Panc1 (cell line): ENCODE data around the gene ALK. TPM values are rescaled to one million over a fixed set of nuclear protein-coding genes. Genes with fewer than 3 reads are reported as not detected.

Experiments used
- ATAC-seq: fragments of 200-7000 bp; cut with Tn5 transposase; 2 replicates; pipeline ENCODE4 v1.9.1; 2020; ENCODE audit warnings: mild to moderate bottlenecking, moderate library complexity
- BruUV-seq: library from RNA; stranded (reverse); fragments of 400-500 nt; replicated peaks from 2 replicates; lab custom pipeline; 2021; lab: Mats Ljungman, UMichigan
- CTCF ChIA-PET: fragments of 300-600 bp; sonication (Branson Sonifier 250); formaldehyde crosslinking; loops from one replicate; lab custom pipeline; 2022; ENCODE audit warnings: antibody characterized with exemption; lab: Charles Lee
- POLR2A ChIA-PET: fragments of 300-600 bp; sonication (Branson Sonifier 250); formaldehyde crosslinking; loops from one replicate; lab custom pipeline; 2022; ENCODE audit warnings: antibody characterized with exemption; lab: Charles Lee
- DNase-seq: peaks from one replicate; pipeline ENCODE4 v3.0.0-alpha.2; 2010; ENCODE audit warnings: low read depth, low spot score
- H3K27ac ChIP-seq: 2 replicates; pipeline ENCODE4 v1.5.1; 2011; ENCODE audit warnings: mild to moderate bottlenecking, low read length, inconsistent platforms
- H3K27me3 ChIP-seq: fragments of 200-500 bp; sonication (Bioruptor generic); 2 replicates; pipeline ENCODE4 v1.6.0; 2014; ENCODE audit warnings: low read length, inconsistent platforms; ENCODE audit not compliant: control insufficient read depth, insufficient read depth
- H3K36me3 ChIP-seq: fragments of 200-500 bp; sonication (Bioruptor generic); 2 replicates; pipeline ENCODE4 v1.5.1; 2014; ENCODE audit warnings: inconsistent platforms, mild to moderate bottlenecking, low read length, moderate library complexity; ENCODE audit not compliant: control insufficient read depth, insufficient read depth
- H3K4me1 ChIP-seq: 2 replicates; pipeline ENCODE4 v1.5.1; 2011; ENCODE audit warnings: inconsistent platforms, mild to moderate bottlenecking, low read length, moderate library complexity; ENCODE audit not compliant: control insufficient read depth, insufficient read depth
- H3K4me3 ChIP-seq, 2 experiments: 2 replicates each; pipeline ENCODE4 v1.5.1; 2011 to 2012; ENCODE audit warnings: low read depth in 2 of 2, low read length in 2 of 2, mild to moderate bottlenecking in 2 of 2, inconsistent platforms in 1 of 2, moderate library complexity in 1 of 2
- H3K9me3 ChIP-seq: fragments of 200-500 bp; sonication (Bioruptor generic); 2 replicates; pipeline ENCODE4 v1.5.1; 2014; ENCODE audit warnings: low read depth, mild to moderate bottlenecking, inconsistent platforms, low read length, moderate library complexity; ENCODE audit not compliant: control insufficient read depth, insufficient read depth
- POLR2AphosphoS5 ChIP-seq: IDR thresholded peaks from 2 replicates; pipeline ENCODE4 v1.6.1; 2012; ENCODE audit warnings: mild to moderate bottlenecking, low read depth, low read length, moderate library complexity
- REST ChIP-seq, 2 experiments: IDR thresholded peaks; 2 replicates each; pipeline ENCODE4 v1.6.1; 2011 to 2012; ENCODE audit warnings: low read depth in 2 of 2, control low read depth in 1 of 2, low read length in 1 of 2, mild to moderate bottlenecking in 1 of 2, moderate library complexity in 1 of 2; ENCODE audit not compliant: insufficient read depth in 1 of 2
- SIN3A ChIP-seq: IDR thresholded peaks from 2 replicates; pipeline ENCODE4 v1.6.1; 2012; ENCODE audit warnings: low read depth, mild to moderate bottlenecking, low read length, moderate library complexity, borderline replicate concordance; ENCODE audit not compliant: insufficient read depth
- TCF7L2 ChIP-seq: IDR thresholded peaks from 2 replicates; pipeline ENCODE4 v1.6.1; 2011; ENCODE audit warnings: mild to moderate bottlenecking, low read depth, low read length, inconsistent platforms
- in situ Hi-C: cut with HindIII; loops from 2 replicates; pipeline ENCODE4 v1.10.0; 2016; ENCODE audit warnings: low sequenced_read_pairs, low pct_unique_long_range_greater_than_20kb
- intact Hi-C: fragments of 100-400 bp; cut with micrococcal nuclease; formaldehyde crosslinking; loops from one replicate; pipeline ENCODE4 v1.10.0; 2022; ENCODE audit not compliant: unreplicated experiment
- total RNA-seq: library from RNA; stranded (reverse); gene quantifications from one replicate; pipeline ENCODE4 v1.2.1, GENCODE V29; 2021; ENCODE audit not compliant: unreplicated experiment
- TF ChIP-seq, protein P1 (sequence below): fragments of 450-650 bp; IDR thresholded peaks from 2 replicates; pipeline ENCODE4 v1.5.1; 2017; ENCODE audit warnings: mild to moderate bottlenecking

The ALK gene
- total RNA-seq, 1 experiment from 2014 or later = not detected

DNA sequence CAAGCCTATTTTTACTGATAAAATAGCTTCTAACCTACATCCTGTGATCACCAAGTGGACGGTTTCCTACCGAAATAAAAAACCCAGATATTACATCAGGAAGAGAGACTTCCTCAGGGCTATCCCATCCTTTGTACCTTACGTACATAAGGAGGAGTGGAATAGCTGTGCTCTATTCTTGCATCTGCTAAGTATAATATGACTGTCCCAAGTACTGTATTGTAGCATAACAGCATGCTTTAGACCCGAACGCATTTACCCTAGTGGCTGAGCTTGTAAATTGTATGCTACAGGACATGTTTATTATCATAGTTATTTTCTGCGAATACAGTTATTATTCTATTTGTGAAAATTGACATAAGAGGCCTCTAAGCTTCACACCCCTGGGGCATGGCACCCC is 503.8 kb downstream of the ALK start:
- intact Hi-C loops (no loop called here), in situ Hi-C loops (no loop called here)
- DNase-seq (no peak), ATAC-seq (no peak)
- TF ChIP-seq TCF7L2 (no peak), REST (IDR thresholded peaks at IDR 0.05; ENCODE audit: insufficient read depth in 1 of 2, low read depth in 2 of 2, low read length in 1 of 2) (no peak), SIN3A (no peak), POLR2AphosphoS5 (no peak)
- TF ChIP-seq, protein P1, sequence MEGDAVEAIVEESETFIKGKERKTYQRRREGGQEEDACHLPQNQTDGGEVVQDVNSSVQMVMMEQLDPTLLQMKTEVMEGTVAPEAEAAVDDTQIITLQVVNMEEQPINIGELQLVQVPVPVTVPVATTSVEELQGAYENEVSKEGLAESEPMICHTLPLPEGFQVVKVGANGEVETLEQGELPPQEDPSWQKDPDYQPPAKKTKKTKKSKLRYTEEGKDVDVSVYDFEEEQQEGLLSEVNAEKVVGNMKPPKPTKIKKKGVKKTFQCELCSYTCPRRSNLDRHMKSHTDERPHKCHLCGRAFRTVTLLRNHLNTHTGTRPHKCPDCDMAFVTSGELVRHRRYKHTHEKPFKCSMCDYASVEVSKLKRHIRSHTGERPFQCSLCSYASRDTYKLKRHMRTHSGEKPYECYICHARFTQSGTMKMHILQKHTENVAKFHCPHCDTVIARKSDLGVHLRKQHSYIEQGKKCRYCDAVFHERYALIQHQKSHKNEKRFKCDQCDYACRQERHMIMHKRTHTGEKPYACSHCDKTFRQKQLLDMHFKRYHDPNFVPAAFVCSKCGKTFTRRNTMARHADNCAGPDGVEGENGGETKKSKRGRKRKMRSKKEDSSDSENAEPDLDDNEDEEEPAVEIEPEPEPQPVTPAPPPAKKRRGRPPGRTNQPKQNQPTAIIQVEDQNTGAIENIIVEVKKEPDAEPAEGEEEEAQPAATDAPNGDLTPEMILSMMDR = no peak; the same call in 1 of the 2 replicates
- ChIA-PET CTCF (no interaction called here), POLR2A (no interaction called here)
- H3K27me3 ChIP-seq = peaks cover 19% of the 10 kb centered on the region
- H3K4me3 ChIP-seq = no peak overlapping the region
- BruUV-seq = no TSS peak
- no peak overlapping the region for H3K27ac ChIP-seq
- H3K4me1 ChIP-seq = no peaks in the 10 kb centered on the region
- no peaks in the 10 kb centered on the region; the same call in 1 of the 2 replicates for H3K36me3 ChIP-seq
- no peaks in the 10 kb centered on the region for H3K9me3 ChIP-seq

DNA sequence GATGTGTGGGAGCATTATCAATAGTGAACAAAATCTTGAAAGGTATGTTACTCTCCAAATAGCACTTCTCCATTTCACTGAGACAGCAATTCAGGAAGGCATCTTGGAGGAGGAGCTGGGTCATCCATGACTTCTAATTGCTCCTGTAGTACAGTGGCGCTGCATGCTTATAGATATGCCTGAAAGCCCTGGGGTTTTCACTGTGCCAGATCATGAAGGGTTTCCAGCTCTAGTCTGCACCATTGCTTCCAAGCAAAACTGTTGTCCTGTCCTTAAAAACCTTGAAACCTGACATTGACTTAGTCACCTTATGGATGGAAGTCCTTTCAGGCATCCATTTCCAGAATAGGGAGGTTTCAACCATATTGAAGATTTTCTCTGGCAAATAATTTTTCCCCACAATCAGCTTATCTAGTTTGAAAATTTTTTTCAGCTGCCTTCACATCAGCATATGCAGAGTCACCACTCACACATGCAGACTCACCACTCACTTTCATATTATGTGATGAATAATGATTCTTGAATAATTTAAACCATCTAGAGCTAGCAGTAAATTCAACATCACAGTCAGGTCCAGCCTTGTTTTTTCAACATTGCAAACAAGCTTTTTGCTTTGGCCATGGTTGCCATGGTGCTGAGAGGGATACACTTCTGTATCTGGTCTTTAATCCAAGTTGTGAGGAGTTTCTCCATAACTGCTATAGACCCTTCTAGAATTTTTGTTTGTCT is 509.0 kb downstream of the ALK start:
- POLR2A ChIA-PET = no interaction called here
- intact Hi-C loops = no loop called here
- CTCF ChIA-PET = no interaction called here

GRCh38 chr2:29405707-29406106 is 515.7 kb downstream of the ALK start:
- intact Hi-C loops (no loop called here), in situ Hi-C loops (no loop called here)
- BruUV-seq = no TSS peak
- H3K4me3 ChIP-seq = no peak overlapping the region
- no peak overlapping the region for H3K27ac ChIP-seq
- H3K36me3 ChIP-seq = no peaks in the 10 kb centered on the region
- H3K9me3 ChIP-seq = no peaks in the 10 kb centered on the region
- DNase-seq (no peak), ATAC-seq (no peak)
- ChIA-PET CTCF (interaction anchor here (0.6 kb wide), 1 partner anchor 728 kb away, joined by 4 read pairs; no protein-coding TSS in a partner anchor), POLR2A (no interaction called here)
- peaks cover 10% of the 10 kb centered on the region for H3K27me3 ChIP-seq
- no peaks in the 10 kb centered on the region for H3K4me1 ChIP-seq
- TF ChIP-seq, protein P1 = no peak
- no peak for TF ChIP-seq TCF7L2
- TF ChIP-seq REST (IDR thresholded peaks at IDR 0.05; ENCODE audit: insufficient read depth in 1 of 2, low read depth in 2 of 2, low read length in 1 of 2) = no peak
- TF ChIP-seq SIN3A = no peak
- TF ChIP-seq POLR2AphosphoS5 = no peak

More for the DNA sequence above, 509.0 kb downstream of the ALK start:
- Histone ChIP-seq H3K36me3 (no peaks in the 10 kb centered on the region), H3K9me3 (no peaks in the 10 kb centered on the region), H3K4me1 (no peaks in the 10 kb centered on the region), H3K27me3 (peaks cover 4% of the 10 kb centered on the region; the same call in 1 of the 2 replicates), H3K4me3 (no peak overlapping the region), H3K27ac (no peak overlapping the region)
- DNase-seq (no peak), ATAC-seq (no peak)
- in situ Hi-C loops = no loop called here
- BruUV-seq = no TSS peak
- TF ChIP-seq TCF7L2 = no peak
